Measurements from ENCODE around the gene OPN1SW. TPM values are rescaled to one million over a fixed set of nuclear protein-coding genes. Genes with fewer than 3 reads are reported as not detected.

OPN1SW gene
- total RNA-seq, 1 donor = not detected

DNA sequence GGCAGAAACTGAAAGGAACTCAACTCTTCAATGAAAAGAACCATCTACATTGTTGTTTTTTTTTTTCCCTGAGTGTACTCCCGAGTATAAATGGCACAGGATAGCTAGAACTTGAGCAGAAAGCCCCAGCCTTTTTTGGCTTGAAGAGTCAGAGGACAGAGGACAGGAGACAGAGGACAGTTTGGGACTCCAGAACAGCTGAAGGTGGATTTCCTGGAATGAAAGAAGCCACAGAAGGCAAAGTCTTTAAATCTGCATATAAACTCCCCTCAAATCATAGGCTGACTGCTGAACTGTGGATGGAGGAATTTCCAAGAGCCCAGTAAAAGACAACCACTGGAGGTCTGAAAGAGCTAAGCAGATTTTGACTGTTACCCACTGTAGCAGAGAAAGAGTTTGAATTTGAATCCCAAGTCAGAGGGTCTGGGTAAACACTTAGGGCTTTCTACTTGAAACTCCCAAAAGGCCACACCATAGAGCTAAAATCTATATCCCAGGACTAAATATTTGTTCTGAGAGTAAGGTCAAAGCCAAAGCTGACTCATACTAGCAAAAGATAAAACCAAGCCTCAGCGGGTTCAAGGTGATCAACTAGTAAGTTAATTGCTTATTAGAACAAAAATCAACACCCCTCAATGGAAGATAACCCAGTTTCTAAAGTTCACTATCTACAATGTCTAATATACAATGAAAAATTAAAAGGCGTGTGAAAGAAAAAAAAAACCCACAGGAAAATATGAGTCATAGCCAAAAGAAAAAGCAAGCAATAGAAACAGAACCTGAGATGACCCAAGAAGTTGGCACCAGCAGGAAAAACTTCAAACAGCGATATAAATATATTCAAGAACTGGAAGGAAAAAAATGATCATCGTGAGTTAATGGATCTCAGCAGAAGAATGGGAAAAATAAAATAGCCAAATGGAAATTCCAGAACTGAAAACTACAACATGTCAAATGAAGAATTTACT lies 1.8 kb upstream of the OPN1SW start:
- no peak for DNase-seq (ENCODE audit: low read depth)
- TF ChIP-seq, protein P1, sequence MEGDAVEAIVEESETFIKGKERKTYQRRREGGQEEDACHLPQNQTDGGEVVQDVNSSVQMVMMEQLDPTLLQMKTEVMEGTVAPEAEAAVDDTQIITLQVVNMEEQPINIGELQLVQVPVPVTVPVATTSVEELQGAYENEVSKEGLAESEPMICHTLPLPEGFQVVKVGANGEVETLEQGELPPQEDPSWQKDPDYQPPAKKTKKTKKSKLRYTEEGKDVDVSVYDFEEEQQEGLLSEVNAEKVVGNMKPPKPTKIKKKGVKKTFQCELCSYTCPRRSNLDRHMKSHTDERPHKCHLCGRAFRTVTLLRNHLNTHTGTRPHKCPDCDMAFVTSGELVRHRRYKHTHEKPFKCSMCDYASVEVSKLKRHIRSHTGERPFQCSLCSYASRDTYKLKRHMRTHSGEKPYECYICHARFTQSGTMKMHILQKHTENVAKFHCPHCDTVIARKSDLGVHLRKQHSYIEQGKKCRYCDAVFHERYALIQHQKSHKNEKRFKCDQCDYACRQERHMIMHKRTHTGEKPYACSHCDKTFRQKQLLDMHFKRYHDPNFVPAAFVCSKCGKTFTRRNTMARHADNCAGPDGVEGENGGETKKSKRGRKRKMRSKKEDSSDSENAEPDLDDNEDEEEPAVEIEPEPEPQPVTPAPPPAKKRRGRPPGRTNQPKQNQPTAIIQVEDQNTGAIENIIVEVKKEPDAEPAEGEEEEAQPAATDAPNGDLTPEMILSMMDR (IDR thresholded peaks at IDR 0.05; ENCODE audit: insufficient read depth, low read depth, low read length) = no peak
- H3K4me3 ChIP-seq (ENCODE audit: low read depth, low read length) = no peak overlapping the region

DNA sequence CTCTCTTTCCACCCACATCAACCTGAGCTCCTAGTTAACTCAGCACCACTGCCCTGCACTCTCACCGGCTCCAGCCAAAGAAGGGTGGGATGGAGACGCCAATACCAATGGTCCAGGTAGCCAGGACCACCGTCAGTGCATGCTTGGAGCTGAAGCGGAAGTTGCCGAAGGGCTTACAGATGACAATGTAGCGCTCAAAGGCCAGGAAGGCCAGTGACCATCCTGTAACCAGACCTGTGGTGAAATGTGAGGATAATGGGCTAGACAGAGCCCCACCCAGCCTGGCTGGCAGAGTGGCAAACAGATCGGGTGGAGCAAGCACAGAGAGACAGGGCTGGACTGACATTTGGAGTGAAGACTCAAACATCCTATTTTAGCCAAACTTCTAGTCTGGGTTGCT lies 673 bp downstream of the OPN1SW start:
- no peak overlapping the region for H3K4me3 ChIP-seq (ENCODE audit: low read depth, low read length)
- TF ChIP-seq, protein P1 (IDR thresholded peaks at IDR 0.05; ENCODE audit: insufficient read depth, low read depth, low read length) = no peak
- no peak for DNase-seq (ENCODE audit: low read depth)

DNA sequence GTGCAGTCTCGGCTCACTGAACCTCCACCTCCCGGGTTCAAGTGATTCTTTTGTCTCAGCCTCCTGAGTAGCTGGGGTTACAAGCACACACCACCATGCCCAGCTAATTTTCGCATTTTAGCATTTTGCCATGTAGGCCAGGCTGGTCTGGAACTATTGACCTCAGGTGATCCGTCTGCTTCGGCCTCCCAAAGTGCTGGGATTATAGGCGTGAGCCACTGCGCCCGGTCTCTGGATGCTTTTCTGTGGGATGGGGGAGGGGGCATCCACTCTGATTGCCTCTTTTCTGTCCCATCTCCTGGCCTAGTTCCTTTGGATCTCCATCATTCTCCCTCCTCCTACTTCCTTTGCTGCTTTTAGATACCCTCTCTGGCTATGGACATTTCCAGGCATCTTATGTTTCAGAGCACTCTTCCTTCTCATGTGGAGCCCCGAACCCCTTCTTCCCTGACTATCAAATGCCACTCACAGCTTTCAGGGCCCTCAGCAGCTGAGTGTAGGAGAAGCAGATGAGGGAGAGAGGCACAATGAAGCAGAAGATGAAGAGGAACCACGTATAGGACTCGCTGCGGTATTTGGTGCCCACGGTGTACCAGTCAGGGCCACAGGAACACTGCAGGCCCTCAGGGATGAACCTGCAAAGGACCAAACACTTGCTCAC lies 1.4 kb downstream of the OPN1SW start:
- TF ChIP-seq, protein P1 (IDR thresholded peaks at IDR 0.05; ENCODE audit: insufficient read depth, low read depth, low read length) = no peak
- no peak for DNase-seq (ENCODE audit: low read depth)
- H3K4me3 ChIP-seq (ENCODE audit: low read depth, low read length) = no peak overlapping the region

DNA sequence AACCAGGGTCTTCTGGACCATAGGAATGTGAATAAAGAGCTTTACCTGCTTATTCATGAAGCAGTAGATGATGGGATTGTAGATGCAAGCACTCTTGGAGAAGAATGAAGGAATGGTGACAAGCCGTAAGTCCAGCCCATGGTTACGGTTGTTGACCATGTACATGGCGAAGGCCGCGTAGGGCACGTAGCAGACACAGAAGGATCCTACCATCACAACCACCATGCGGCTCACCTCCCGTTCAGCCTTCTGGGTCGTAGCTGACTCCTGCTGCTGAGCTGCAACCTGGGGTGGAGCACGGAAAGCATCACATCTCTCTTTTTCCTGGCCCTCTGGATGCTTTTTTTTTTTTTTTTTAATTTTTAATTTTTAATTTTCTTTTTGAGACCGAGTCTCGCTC lies 2.0 kb downstream of the OPN1SW start:
- DNase-seq (ENCODE audit: low read depth) = no peak
- no peak overlapping the region for H3K4me3 ChIP-seq (ENCODE audit: low read depth, low read length)
- TF ChIP-seq, protein P1 (IDR thresholded peaks at IDR 0.05; ENCODE audit: insufficient read depth, low read depth, low read length) = no peak

DNA sequence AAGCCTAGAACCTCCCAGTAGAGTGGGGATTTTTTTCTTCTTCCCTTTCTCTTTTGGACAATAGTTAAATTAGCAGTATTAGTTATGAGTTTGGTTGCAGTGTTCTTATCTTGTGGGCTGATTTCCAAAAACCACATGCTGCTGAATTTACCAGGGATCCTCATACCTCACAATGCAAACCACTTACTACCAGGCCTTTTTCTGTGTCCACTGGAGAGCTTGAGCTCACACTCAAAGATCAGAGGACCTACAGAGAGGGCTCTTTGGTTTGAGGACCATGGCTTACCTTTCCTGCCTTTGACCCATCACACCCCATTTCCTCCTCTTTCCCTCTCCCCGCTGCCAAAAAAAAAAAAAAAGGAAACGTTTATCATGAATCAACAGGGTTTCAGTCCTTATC lies 5.4 kb downstream of the OPN1SW start:
- TF ChIP-seq, protein P1 (IDR thresholded peaks at IDR 0.05; ENCODE audit: insufficient read depth, low read depth, low read length) = no peak
- H3K4me3 ChIP-seq (ENCODE audit: low read depth, low read length) = no peak overlapping the region
- peak; percentile 38 for DNase-seq (ENCODE audit: low read depth)

DNA sequence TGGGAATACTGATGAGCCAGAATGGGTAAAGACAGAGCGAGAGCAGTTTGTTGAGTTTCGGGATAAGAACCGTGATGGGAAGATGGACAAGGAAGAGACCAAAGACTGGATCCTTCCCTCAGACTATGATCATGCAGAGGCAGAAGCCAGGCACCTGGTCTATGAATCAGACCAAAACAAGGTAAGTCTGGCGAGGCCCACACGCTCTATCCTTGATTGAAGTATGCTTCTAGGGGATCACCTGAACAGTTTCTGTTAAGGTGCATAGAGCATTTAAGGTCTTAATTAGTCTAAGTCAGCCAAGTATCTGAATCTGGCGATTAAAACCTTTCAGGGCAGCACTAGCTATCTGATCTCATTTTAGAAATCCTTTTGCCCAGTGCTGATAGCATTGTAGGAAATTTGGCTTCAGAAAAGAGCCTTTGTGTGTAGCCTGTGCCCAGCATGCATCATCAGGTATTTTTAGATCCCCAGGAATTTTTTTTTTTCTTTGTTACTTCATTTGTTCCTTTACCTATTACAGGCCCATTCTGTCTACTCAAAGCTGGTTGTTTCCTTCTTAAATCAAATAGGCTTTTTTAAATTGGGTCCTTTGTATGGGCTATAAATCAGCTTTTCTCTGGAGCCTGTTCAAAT lies 8.0 kb downstream of the OPN1SW start:
- no peak for DNase-seq (ENCODE audit: low read depth)
- TF ChIP-seq, protein P1 (IDR thresholded peaks at IDR 0.05; ENCODE audit: insufficient read depth, low read depth, low read length) = no peak
- H3K4me3 ChIP-seq (ENCODE audit: low read depth, low read length) = no peak overlapping the region

All from fibroblast of villous mesenchyme (primary cell).